GM10248 (cell line): ENCODE measurements around the gene MC1R.
"Not testable (repeated sequence)": the region's sequence is repeated elsewhere in the genome, so short reads cannot be mapped to it uniquely, and the experiment has no call there.

ENCODE experiments used
- CTCF ChIA-PET: fragments of 300-600 bp; sonication (Branson Sonifier 250); formaldehyde crosslinking; extraction: SDS; loops from one replicate; lab custom pipeline; 2021; ENCODE audit warnings: antibody characterized with exemption; lab: Yijun Ruan, JAX
- POLR2A ChIA-PET: fragments of 350-650 bp; sonication (Branson Sonifier 250); formaldehyde crosslinking; extraction: SDS; loops from one replicate; lab custom pipeline; 2020; ENCODE audit warnings: antibody characterized with exemption; lab: Yijun Ruan, JAX
- DNase-seq: peaks from one replicate; pipeline ENCODE4 v3.0.0; 2012; ENCODE audit errors: extremely low spot score
- CTCF ChIP-seq: IDR thresholded peaks from 2 replicates; pipeline ENCODE4 v1.5.1; 2012; ENCODE audit warnings: mild to moderate bottlenecking, low read depth; ENCODE audit errors: extremely low read depth, missing control alignments, control extremely low read depth

The MC1R gene

GRCh38 chr16:89924297-89924924 is 5.7 kb downstream of the MC1R start:
- POLR2A ChIA-PET: no interaction called here
- no peak for DNase-seq
- TF ChIP-seq CTCF: no peak
- CTCF ChIA-PET: interaction anchor here (0.9 to 1.0 kb wide), 2 partner anchors 57 to 64 kb away, joined by 3 read pairs; no protein-coding TSS in a partner anchor

GRCh38 chr16:89924925-89925307 is 6.3 kb downstream of the MC1R start:
- POLR2A ChIA-PET: no interaction called here
- no peak for DNase-seq
- no peak for TF ChIP-seq CTCF
- CTCF ChIA-PET: interaction anchor here (0.9 to 1.0 kb wide), 2 partner anchors 57 to 64 kb away, joined by 3 read pairs; no protein-coding TSS in a partner anchor

GRCh38 chr16:89925596-89926079 is 7.0 kb downstream of the MC1R start:
- TF ChIP-seq CTCF: no peak
- CTCF ChIA-PET: interaction anchor here (1.0 kb wide), 1 partner anchor 56 kb away, joined by 3 read pairs; no protein-coding TSS in a partner anchor
- no peak for DNase-seq
- POLR2A ChIA-PET: no interaction called here

GRCh38 chr16:89931305-89931896 is 12.7 kb downstream of the MC1R start:
- ChIA-PET CTCF (interaction anchor here (3.6 kb wide), 1 partner anchor 21 kb away, joined by 15 read pairs; no protein-coding TSS in a partner anchor), POLR2A (no interaction called here)
- no peak for TF ChIP-seq CTCF
- no peak for DNase-seq

- CTCF ChIA-PET: interaction anchor here (3.6 kb wide), 1 partner anchor 22 kb away, joined by 15 read pairs; no protein-coding TSS in a partner anchor
- no peak for DNase-seq
- POLR2A ChIA-PET: no interaction called here
- no peak for TF ChIP-seq CTCF
These were observed 13.3 kb downstream of the MC1R start for GRCh38 chr16:89931964-89932363.

- CTCF ChIA-PET: interaction anchor here (3.6 kb wide), 1 partner anchor 24 kb away, joined by 15 read pairs; no protein-coding TSS in a partner anchor
- POLR2A ChIA-PET, DNase-seq: not testable (repeated sequence)
These were observed 15.4 kb downstream of the MC1R start for GRCh38 chr16:89934019-89934418.
